GM21367 (cell line): Measurements from ENCODE around the gene HSPA1L.
A peak's percentile ranks its signal among the peaks of the same experiment; 100 is the strongest.

ENCODE experiments used
- ATAC-seq: cut with Tn5 transposase; IDR thresholded peaks from one replicate; pipeline ENCODE4 v1.9.1; 2021; ENCODE audit not compliant: unreplicated experiment

Gene HSPA1L

DNA sequence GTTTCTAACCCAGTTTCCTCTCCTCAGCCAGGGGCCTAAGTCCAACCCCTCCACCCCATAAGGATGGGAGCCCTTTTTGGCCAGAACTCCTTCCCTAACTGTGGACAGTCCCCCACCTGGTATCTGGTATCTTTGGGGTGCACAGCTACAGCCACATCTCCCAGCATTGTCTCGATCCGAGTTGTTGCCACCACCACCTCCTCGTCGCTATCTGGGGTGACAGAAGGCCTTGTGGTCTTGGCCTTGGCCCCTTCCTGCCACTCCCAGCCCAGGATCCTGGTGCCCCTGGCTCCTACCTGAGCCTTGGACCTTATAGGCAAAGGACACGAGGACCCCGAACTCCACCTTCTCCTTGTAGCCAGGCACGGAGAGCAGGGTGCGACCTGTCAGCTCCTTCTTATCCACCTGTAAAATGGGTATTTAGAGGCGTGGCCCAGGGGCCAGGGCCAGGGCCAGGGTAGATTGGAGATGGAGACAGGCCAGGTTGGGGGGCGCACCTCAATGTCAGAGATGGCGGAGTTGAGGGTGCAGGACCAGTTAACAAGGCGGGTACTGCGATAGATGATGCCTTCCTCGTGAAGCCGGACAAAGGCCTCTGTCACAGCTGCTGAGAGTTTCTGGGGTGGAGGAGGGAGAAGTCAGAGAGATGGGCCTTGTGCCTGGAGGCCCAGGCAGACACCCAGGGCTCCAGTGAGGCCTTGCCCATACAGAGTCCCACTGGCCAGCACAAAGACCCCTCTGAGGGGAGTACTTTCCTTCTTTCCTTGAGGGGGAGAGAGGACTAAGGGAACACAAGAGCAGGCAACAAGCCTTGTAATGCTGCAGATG lies 30.8 kb downstream of the HSPA1L start:
- no peak for ATAC-seq

DNA sequence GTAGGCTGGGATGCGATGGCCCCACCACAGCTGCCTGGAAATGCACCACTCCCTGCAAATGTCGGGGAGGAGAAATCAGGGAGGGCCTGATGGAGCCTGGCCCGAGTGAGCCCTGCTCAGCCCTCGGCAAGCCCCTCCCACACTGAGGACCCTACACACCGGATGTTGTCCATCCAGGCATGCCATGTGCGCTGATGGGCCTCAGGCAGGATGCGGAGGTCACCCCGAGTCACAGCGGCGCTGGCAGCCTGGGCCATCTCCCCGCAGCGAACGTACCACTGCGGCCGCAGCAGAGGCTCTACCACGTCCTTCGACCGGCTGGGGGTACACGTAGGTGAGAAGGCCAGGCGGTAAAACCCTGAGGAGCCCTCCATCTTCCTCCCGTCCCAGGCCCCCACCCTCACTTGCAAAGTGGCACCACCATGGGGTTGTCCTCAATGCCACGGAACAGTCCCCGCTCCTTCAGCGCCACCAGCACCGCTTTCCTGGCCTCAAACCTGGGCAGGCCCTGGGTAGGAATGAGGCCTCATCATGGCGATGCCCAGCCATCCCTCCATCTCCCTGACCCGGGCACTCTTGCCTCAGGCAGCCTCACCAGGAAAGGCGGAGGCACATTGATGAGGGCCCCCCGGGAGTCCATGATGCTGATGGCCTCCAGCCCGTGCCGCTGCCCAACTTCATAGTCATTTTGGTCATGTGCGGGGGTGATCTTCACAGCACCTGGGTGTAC lies 32.8 kb downstream of the HSPA1L start:
- no peak for ATAC-seq

- no peak for ATAC-seq
Measured at GRCh38 chr6:31781244-31782125, 33.6 kb downstream of the HSPA1L start.

DNA sequence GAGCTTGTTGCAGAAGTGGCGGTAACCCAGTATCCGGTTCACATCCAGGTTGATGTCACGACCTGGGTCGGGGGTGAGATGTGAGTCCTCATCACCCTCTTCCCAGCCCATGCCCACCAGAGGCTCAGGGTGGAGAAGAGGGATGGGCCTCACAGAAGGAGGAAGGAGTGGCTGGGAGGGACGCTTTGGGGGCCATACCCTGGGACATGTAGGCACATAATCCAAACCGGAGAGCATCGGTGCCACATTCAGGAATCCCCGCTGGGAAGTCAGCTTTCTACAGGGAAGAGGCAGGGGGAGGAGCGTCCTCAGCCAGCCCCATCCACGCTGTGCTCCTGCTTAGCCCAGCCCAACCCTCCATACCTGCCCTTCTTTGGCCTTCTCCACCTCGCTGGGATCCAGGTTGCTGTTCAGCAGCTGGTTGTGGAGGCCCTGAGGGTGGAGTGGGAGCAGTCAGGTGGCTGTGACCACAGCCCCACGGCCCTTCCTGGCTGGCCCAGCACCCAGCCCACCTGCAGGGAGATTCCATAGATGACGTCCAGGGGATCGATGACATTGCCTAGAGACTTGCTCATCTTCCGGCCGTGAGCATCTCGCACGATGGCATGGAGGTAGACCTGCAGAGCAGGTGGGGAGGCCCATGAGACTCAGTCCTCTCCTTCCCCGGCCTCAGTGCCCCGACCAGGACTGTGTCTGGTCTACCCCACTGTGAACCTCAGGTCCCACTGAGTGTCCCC lies 34.4 kb downstream of the HSPA1L start:
- no peak for ATAC-seq

GRCh38 chr6:31779908-31780307 lies 35.2 kb downstream of the HSPA1L start:
- ATAC-seq: no peak

DNA sequence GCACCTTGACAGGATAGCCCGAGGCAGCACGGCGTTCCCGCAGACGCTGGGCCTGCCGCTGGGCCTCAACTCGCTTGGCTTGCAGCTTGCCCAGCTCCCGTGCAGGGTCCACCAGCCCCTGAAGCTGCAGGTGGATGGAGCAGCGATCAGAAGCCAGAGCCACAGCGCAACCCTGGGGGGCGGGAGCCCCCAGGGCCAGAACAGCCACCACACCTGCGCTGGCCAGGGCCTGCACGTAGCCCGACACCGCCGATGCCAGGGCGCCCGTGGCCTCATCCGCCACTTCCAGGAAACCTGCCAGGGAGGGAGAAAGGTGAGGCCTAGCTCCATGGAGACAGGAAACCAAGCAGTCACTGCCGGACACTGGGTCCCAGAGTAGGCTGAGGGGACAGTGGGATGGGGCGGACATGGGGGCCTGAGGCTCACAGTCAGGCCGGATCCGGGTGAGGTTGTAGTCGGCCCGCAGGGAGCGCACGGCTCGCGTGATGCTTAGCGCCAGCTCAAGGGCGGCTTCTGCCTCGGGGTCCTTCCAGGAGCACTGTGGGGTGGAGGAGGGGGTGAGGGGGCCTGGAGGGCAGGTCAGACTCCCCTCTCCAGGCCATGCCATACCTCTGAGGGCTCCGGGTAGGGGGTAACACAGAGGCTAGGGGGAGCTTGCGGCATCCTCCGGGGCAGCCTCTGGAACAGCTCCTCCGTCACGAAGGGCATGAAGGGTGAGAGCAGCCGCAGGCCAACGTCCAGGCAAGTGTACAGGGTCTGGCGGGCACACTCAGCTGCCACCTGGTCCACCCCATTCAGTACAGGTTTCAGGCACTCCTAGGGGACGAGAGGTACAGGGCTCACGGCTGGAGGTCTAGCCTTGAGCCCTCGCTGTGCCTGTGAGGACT lies 35.8 kb downstream of the HSPA1L start:
- no peak for ATAC-seq

- ATAC-seq: no peak
Measured at GRCh38 chr6:31778193-31778592, 36.9 kb downstream of the HSPA1L start.

- no peak for ATAC-seq
Measured at GRCh38 chr6:31777667-31778050, 37.4 kb downstream of the HSPA1L start.

GRCh38 chr6:31776989-31777666 lies 38.0 kb downstream of the HSPA1L start, which contains the start of gene VWA7:
Gene VWA7 (minus strand): TSS chr6:31777328. CDS start chr6:31776779, 549 bp downstream.
- ATAC-seq: peak; percentile 49

GRCh38 chr6:31776485-31776988 lies 38.5 kb downstream of the HSPA1L start:
- no peak for ATAC-seq

DNA sequence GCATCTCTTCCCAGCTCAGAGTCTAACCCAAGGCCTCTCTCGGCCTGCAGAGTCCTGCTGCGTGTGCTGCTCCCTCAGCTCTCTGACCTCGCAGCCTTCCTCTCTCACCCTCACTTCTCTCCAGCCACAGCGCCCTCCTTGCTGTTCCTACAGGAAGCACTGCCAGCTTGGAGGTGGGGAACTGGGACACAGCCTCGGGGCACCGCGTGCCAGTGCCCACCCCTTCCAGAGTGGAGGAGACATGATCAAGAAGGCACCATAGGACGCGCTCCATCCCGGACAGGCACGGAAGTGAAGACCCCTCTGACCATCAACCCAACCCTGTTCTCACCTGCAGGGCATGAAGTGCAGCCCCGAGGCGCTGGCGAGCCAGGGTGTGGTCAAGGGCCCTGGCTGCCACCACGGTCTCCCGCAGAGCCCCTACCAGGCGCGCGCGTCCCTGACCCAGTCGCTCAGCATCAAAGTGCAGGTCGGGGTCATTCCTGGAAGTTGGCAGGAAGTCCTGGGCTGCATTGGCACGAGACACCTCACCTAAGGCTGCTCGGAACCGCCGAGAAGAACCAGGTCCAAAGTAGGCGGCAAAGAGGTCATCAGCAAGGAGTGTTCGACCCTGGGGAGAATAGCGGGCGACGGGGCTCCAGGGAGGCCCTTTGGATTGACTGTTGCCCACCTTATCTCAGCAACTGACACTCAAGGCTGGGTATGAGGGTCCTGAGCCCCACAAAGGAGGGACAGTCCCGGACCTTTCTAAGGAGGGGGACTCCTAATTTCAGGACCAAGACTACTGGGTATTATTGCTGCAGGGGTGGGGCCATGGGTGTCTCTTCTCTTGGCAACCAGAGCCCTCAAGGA lies 39.2 kb downstream of the HSPA1L start:
- ATAC-seq: no peak

DNA sequence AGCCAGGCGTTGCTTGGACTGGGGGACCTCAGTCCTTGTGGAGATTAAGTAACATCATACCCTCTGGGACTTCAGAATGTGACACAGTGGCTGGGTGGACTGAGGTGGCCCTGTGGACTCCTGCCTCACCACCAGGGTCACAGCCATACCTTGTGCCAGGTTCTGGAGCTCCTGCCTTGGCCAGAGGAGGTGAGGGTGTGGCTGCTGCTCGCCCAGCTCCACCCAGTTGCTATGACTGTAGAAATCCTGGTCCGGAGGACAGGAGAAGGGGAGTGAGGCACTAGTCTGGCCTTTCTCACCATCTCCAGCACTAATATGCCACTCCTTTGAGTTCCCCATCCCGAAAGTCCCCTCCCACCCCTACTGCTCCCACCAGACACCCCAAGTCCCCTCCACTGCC lies 39.9 kb downstream of the HSPA1L start:
- ATAC-seq: no peak

DNA sequence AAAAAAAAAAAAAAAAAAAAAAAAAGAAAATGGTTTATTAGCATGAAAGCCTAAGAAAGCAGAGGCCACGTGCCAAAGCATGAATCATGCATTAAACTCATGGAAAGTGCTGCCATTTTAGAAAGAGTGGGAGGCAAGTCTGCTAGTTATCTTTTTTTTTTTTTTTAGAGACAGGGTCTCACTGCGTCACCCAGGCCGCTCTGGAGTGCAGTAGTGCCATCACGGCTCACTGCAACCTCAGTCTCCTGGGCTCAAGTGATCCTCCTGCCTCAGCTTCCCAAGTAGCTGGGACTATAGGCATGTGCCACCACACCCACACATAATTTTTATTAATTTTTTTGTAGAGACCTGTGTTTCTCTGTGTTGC lies 43.1 kb downstream of the HSPA1L start:
- no peak for ATAC-seq

GRCh38 chr6:31770860-31771259 lies 44.2 kb downstream of the HSPA1L start:
- no peak for ATAC-seq

DNA sequence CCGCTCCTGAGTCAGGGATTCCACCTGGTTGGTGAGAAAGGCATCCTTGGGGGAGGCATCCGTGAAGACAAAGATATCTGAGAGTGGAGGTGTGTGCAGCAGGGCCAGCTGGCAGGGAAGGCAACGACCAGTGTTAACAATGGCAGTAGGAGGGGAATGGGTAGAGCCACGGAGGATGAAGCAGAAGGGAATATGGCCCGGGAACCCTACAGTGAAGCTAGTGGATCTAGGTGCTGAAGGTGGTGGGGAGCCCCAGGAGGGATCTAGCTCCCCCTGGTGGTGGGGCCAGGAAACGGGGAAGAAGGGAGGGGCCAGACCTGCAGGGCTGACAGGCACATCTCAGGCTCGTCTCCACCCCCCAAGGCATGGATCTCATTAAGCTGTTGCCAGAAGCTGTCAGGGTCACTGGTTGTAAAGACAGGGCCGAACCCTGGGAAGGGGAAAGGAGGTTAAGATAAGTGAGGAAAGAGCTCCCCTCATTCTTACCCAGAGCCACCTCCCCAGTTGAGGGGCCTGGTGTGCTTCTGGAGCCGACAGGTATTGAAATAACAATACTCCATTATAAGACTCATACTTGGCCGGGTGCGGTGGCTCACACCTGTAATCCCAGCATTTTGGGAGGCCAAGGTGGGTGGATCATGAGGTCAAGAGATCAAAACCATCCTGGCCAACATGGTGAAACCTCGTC lies 45.3 kb downstream of the HSPA1L start:
- no peak for ATAC-seq

- no peak for ATAC-seq
Measured at GRCh38 chr6:31768363-31769257, 46.5 kb downstream of the HSPA1L start.
